PC-3 (cell line): ENCODE results near the gene ANKRD42. TPM values are rescaled to one million over a fixed set of nuclear protein-coding genes. Genes with fewer than 3 reads are reported as not detected.

Source experiments
- ATAC-seq: fragments of 200-7000 bp; cut with Tn5 transposase; 2 replicates; pipeline ENCODE4 v1.9.1; 2020; ENCODE audit warnings: mild to moderate bottlenecking, moderate library complexity
- BruUV-seq: library from RNA; stranded (reverse); fragments of 400-500 nt; replicated peaks from 2 replicates; lab custom pipeline; 2021; lab: Mats Ljungman, UMichigan
- CTCF ChIA-PET: fragments of 300-600 bp; sonication (Branson Sonifier 250); formaldehyde crosslinking; loops from one replicate; lab custom pipeline; 2022; ENCODE audit warnings: antibody characterized with exemption; lab: Charles Lee
- POLR2A ChIA-PET: fragments of 300-600 bp; sonication (Branson Sonifier 250); formaldehyde crosslinking; loops from one replicate; lab custom pipeline; 2022; ENCODE audit warnings: antibody characterized with exemption; ENCODE audit not compliant: unreplicated experiment; lab: Charles Lee
- DNase-seq: peaks from one replicate; pipeline ENCODE4 v3.0.0-alpha.2; 2015
- H2AFZ ChIP-seq: fragments of 300-600 bp; sonication (generic); 2 replicates; pipeline ENCODE4 v1.6.0; 2016; ENCODE audit warnings: antibody characterized with exemption, low read length
- H3F3A ChIP-seq: fragments of 300-600 bp; sonication (generic); one replicate; pipeline ENCODE4 v1.6.0; 2017; ENCODE audit warnings: antibody characterized with exemption, low read length, control low read depth, mild to moderate bottlenecking; ENCODE audit not compliant: unreplicated experiment
- H3K27ac ChIP-seq: fragments of 300-600 bp; sonication (generic); 2 replicates; pipeline ENCODE4 v1.5.1; 2016; ENCODE audit warnings: mild to moderate bottlenecking, low read length
- H3K27me3 ChIP-seq: fragments of 300-600 bp; sonication (generic); 2 replicates; pipeline ENCODE4 v1.6.1; 2016; ENCODE audit warnings: low read length, mixed read lengths
- H3K36me3 ChIP-seq: fragments of 300-600 bp; sonication (generic); 2 replicates; pipeline ENCODE4 v1.6.1; 2016; ENCODE audit warnings: low read depth, mixed run types, low read length, mixed read lengths
- H3K4me1 ChIP-seq: fragments of 300-600 bp; sonication (generic); 2 replicates; pipeline ENCODE4 v1.5.1; 2016; ENCODE audit warnings: low read length; ENCODE audit not compliant: insufficient read depth
- H3K4me2 ChIP-seq: fragments of 300-600 bp; sonication (generic); 2 replicates; pipeline ENCODE4 v1.6.0; 2016; ENCODE audit warnings: low read length
- H3K4me3 ChIP-seq: fragments of 300-600 bp; sonication (generic); 2 replicates; pipeline ENCODE4 v1.5.1; 2016; ENCODE audit warnings: mild to moderate bottlenecking, low read length, mixed read lengths
- H3K79me2 ChIP-seq: fragments of 300-600 bp; sonication (generic); 2 replicates; pipeline ENCODE4 v1.6.1; 2017; ENCODE audit warnings: low read length, mixed read lengths
- H3K9ac ChIP-seq: fragments of 300-600 bp; sonication (generic); 2 replicates; pipeline ENCODE4 v1.6.0; 2016; ENCODE audit warnings: mild to moderate bottlenecking, low read length
- H3K9me2 ChIP-seq: fragments of 300-600 bp; sonication (generic); replicated peaks from 2 replicates; pipeline ENCODE4 v1.6.1; 2016; ENCODE audit warnings: mixed run types, low read length, mixed read lengths
- H3K9me3 ChIP-seq: fragments of 300-600 bp; sonication (generic); 2 replicates; pipeline ENCODE4 v1.6.1; 2016; ENCODE audit warnings: low read length, mixed read lengths
- H4K20me1 ChIP-seq: fragments of 300-600 bp; sonication (generic); 2 replicates; pipeline ENCODE4 v1.6.1; 2016; ENCODE audit warnings: low read length, mixed read lengths
- CTCF ChIP-seq: fragments of 300-600 bp; sonication (generic); conservative IDR thresholded peaks from 2 replicates; pipeline ENCODE4 v1.5.1; 2017; ENCODE audit warnings: antibody characterized with exemption, low read depth, mild to moderate bottlenecking, low read length
- EZH2 ChIP-seq: fragments of 300-600 bp; sonication (generic); IDR thresholded peaks from one replicate; pipeline ENCODE4 v1.6.1; 2017; ENCODE audit warnings: antibody characterized with exemption, mild to moderate bottlenecking, low read length; ENCODE audit not compliant: unreplicated experiment
- EZH2phosphoT487 ChIP-seq: fragments of 300-600 bp; sonication (generic); IDR thresholded peaks from 2 replicates; pipeline ENCODE4 v1.6.1; 2018; ENCODE audit warnings: mild to moderate bottlenecking, antibody characterized with exemption, low read length, borderline replicate concordance
- intact Hi-C: fragments of 100-400 bp; cut with micrococcal nuclease; formaldehyde crosslinking; loops from 2 replicates; pipeline ENCODE4 v1.9.0; 2023
- total RNA-seq: library from RNA; depleted of rRNA; stranded (reverse); fragments of >200 nt; gene quantifications from 2 replicates; pipeline ENCODE4 v1.2.3, GENCODE V29; 2014

The ANKRD42 gene
- total RNA-seq, 1 experiment from 2014 or later = 11.2 TPM

GRCh38 chr11:83162377-83162776 is 31.1 kb upstream of the ANKRD42 start:
- intact Hi-C loops = no loop called here
- H3K4me1 ChIP-seq = peaks cover 15% of the 10 kb centered on the region
- peaks cover 48% of the 10 kb centered on the region for H4K20me1 ChIP-seq
- POLR2A ChIA-PET = interaction anchor here (0.6 kb wide), 1 partner anchor 146 kb away, joined by 3 read pairs; no protein-coding TSS in a partner anchor
- ATAC-seq (no peak), DNase-seq (no peak)
- H3K4me3 ChIP-seq = no peak overlapping the region
- peaks cover 96% of the 10 kb centered on the region for H3K79me2 ChIP-seq
- H3K27ac ChIP-seq = no peak overlapping the region
- H2AFZ ChIP-seq = no peak overlapping the region
- H3K36me3 ChIP-seq = peaks cover 73% of the 10 kb centered on the region
- no peak overlapping the region for H3K4me2 ChIP-seq
- H3K27me3 ChIP-seq = no peaks in the 10 kb centered on the region
- peaks cover 10% of the 10 kb centered on the region for H3F3A ChIP-seq
- no TSS peak for BruUV-seq
- H3K9me3 ChIP-seq = no peaks in the 10 kb centered on the region
- TF ChIP-seq EZH2phosphoT487 (no peak), CTCF (no peak), EZH2 (no peak)
- no peak overlapping the region for H3K9ac ChIP-seq
- CTCF ChIA-PET = no interaction called here
- H3K9me2 ChIP-seq = no peaks in the 10 kb centered on the region

GRCh38 chr11:83166193-83166866 is 27.2 kb upstream of the ANKRD42 start:
- TSS peak; percentile 1 for BruUV-seq
- POLR2A ChIA-PET = no interaction called here

More at GRCh38 chr11:83166193-83166866, 27.2 kb upstream of the ANKRD42 start:
- Histone ChIP-seq H3K4me2 (no peak overlapping the region), H3K79me2 (peaks cover 96% of the 10 kb centered on the region), H3K36me3 (peaks cover 89% of the 10 kb centered on the region), H4K20me1 (peaks cover 41% of the 10 kb centered on the region), H3K4me1 (peaks cover 17% of the 10 kb centered on the region), H3K27me3 (no peaks in the 10 kb centered on the region), H3F3A (no peaks in the 10 kb centered on the region), H3K9me3 (no peaks in the 10 kb centered on the region), H3K4me3 (no peak overlapping the region), H3K27ac (no peak overlapping the region), H2AFZ (no peak overlapping the region), H3K9me2 (no peaks in the 10 kb centered on the region), H3K9ac (no peak overlapping the region)
- ATAC-seq = no peak
- intact Hi-C loops = no loop called here
- DNase-seq = no peak
- no peak for TF ChIP-seq EZH2phosphoT487
- TF ChIP-seq CTCF = no peak
- no peak for TF ChIP-seq EZH2
- CTCF ChIA-PET = no interaction called here
